GM21723 (cell line): ENCODE data around the gene DLG5.

ENCODE experiments used
- ATAC-seq: cut with Tn5 transposase; IDR thresholded peaks from one replicate; pipeline ENCODE4 v1.9.1; 2021; ENCODE audit warnings: mild to moderate bottlenecking, moderate library complexity; ENCODE audit not compliant: unreplicated experiment

The DLG5 gene

DNA sequence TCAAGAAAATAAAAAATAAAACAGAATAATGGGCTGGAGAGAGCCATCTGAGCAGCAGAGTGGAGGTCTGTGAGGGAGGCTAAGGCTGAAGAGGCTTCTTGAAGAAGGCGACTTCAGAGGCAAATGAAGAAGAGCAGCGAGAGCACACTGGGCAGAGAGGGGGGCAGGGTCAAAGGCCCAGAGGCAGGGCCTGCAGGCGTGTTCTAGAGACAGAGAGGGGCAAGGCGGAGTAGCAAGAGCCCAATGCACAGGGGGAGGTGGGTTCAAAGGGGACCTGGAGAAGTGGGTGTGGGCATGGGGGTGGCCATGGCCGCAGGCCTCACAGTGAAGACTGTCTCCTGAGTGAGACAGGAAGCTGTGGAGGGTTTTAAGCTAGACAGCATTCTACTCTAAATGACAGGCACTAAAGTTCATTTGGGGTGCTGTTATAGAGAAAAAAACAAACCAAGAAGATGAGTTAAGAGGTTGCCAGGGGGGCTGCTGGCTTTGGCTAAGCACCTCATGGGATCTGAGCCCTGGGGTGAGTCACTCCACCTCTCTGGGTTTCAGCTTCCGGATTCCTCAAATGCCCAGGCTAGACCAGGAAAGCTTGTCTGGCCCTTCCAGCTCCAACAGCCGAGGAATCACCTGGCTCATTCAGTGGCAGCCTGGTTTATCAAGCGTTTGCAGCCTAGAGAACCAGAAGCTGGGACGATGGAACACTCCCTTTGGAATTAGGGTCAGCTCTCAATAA, 81.7 kb downstream of the DLG5 start:
- ATAC-seq, result no peak

DNA sequence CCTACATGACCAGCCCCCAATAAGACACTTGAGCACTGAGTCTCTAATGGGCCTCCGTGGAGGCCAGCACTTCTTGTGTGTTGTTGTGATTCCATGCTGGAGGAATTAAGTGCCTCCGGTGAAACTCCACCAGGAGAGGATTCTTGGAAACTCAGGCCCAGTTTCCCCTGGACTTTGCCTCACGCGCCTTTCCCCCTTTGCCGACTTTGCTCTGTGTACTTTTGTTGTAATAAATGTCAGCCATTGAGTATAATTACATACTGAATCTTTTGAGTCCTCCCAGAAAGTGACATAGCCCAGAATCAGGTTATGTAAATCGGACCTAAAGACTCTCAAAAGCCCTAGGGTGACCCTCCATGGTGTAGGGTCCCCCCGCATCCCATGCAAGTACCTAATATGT, 82.4 kb downstream of the DLG5 start:
- no peak for ATAC-seq

DNA sequence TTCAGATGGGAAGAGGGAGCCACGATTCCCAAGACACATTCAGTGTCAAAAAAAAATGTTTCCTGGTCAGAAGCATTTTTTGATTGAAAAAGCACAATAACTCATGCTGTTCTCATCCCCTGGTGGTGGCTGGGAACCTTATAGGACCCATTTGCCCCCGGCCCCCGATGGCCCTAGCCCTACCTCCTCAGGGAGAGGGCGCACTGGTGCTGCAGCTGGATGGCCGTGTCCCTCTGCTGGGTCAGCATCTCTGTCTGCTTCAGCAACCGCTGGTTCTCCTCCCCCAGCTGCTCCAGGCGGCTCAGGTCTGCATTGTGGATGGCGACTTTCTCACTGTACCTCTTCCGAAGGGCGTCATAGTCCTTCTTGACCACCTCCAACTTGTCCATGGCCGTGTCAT, 83.3 kb downstream of the DLG5 start:
- ATAC-seq, result no peak

DNA sequence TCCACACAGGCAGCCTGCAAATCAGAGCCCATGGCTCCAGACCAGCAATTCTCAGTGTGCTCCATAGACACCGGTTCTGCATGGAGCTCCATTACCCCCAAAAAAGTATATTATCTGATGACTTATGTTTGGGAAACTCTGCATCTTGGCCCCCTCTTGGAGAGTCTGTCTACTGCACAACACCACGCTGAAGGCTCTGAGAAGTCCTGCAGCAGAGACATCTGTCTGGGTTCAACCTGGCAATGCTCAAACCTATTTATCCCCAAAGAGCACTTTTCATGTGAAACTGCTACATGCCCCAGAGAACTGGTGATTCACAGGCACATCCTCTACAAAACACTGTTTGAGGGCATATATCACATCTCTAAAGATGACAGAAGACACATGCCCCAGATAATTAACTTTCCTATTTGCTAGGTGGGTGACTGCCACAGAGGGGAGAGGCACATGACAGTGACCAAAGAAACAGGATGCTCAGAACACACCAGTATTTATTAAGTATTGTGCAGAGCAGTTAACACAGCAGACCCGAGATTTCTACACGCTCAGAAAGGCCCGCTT, 83.8 kb downstream of the DLG5 start:
- ATAC-seq, result no peak

DNA sequence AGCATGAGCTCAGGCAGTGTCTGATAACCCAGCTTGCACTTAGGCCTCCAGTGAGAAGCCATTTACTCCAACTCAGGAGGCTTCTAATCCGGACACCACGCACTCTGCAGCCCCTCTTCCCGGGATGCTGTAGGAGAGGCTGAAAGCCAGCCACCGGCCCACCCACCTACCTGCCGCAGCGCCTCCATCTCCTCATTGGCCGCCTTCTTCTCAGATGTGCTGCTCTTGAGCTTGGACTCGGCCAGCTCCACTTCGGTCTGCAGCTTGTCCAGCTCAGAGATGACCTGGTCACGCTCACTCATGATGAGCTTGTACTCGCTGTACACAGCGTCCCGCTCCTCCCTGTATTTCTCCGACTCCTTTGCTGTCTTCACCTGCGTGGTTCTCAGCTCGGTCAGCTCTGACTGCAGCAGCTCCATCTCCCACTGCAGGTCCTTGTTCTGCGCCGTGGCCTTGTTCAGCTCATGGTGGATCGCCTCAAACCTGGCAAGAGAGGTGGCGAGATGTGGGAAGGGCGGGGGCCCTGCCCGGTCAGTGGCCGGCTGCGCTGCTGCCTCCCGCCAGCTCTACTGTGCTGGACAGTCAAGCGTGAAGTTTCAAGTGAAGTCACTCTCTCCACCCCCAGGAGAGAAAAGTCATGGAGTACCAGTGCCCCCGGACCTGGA, 84.7 kb downstream of the DLG5 start:
- no peak for ATAC-seq

DNA sequence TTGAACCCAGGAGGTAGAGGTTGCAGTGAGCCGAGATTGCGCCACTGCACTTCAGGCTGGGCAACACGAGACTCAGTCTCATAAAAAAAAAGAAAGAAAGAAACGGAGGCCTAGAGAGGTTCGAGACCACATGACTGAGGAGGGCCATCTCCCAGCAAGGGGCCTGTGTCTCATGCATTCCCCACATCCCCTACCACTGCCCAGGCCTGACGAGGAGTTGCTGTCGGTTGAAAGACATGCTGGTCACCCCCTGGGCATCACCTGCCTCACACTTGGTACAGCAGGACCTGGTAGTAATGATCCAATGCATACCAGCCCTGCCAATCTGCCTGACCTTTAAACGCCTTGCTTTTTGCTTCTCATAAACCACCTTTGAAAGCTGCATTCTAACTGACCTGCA, 85.9 kb downstream of the DLG5 start:
- no peak for ATAC-seq

DNA sequence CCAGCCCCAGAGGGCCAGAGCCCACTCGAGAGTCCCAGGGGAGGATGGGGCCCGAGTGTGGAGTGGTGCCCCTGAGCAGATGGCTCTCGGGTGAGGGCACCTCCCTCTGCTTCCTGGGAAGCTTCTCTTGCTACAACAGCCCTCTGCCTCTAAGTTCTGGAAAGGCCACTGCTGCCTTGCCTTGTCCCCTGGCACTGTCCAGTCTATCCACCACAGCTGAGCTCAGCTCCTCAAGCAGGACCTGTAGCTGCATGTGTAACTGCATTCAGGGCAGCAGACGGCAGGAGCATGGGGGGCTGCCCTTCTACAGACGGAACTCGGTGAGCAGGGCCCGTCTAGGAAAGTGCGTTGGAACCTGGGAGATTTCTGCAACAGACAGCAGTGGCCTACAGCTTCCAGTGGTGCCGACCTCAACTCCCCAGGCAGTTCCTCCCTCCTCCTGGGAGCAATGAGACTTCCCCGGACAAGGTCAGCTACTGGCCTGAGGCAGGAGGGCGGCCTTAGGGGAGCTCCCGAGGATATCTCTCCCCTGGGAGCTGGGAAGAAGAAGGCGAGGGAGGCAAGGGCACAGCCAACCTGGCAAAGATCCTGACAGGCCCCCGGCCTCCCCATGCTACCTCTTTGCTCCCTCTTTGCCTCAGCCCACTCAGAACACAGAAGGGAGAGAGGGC, 88.5 kb downstream of the DLG5 start:
- ATAC-seq, result peak; percentile 21

DNA sequence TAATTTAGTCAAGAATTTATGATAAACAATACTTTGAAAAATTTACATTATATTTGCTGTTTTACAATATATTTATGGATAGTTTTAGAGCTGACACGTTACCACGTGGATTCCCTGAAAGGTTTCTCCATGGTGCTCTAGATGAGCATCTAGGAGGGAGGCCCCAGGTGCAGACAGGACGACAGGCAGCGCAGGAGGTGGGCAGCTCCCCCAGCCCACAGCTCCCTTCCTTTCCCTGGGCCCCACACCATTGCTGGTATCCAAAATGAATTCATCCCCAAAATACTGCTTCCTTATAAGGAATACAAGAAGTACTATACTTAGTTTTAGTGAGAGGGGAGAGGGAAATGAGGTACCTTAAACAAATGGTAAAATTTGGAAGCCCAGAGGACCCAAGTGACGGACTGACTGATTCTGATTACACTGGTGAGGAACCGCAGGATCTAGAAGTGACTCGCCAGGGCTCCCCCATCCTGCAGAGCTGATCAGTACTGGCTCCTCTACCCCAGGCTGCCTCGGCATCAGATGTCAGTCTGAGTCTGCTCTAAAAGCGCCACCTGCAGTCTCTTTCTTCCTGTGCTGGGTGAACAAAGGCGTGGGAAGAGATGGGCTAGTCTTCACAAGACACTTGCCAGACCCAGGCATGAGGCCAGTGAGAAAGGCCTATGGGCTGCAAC, 89.2 kb downstream of the DLG5 start:
- ATAC-seq, result peak; percentile 97

DNA sequence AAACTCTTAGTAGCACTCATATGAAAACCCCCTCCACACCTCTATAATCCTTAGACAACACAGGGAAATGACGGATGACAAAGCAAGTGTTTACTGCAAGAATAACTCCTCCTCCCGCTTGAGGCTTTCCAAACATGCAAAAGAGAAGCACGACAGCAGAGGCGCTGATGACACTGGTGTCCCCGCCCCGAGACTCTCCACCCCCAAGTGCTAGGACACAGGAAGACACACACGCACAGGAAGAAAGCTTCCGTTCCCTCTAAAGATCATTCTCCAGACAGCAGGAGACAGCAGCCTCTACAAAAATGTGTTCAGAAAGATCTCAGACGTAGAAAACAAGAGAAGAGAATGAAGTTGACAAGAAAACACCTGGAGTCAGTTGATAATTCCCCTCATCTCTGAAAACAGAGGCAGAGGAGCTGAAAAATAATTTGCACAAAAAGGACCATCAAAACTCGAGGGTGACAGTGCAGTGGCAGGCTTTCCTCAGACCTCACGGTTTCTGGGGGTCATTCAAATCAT, 90.2 kb downstream of the DLG5 start:
- ATAC-seq, result peak; percentile 40

DNA sequence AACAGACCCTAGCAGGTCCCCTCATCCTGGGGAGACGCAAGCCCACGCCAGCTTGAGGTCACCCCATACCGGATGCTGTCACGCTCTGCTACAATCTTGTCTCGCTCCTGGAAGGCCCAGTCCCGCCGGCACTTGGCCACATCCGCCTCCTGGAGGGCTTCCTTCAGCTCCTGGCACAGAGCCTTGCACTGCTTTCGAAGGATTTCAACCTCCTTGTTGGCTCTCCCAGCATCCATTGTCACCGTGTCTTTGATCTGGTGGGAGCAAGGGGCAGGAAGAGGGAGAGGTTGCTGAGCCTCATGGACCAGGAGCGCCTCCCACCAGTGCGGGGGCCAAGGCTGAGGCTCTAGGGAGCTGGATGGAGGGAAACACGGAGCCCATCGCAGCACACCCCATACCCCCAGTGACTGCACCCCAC, 90.9 kb downstream of the DLG5 start:
- ATAC-seq, result no peak

DNA sequence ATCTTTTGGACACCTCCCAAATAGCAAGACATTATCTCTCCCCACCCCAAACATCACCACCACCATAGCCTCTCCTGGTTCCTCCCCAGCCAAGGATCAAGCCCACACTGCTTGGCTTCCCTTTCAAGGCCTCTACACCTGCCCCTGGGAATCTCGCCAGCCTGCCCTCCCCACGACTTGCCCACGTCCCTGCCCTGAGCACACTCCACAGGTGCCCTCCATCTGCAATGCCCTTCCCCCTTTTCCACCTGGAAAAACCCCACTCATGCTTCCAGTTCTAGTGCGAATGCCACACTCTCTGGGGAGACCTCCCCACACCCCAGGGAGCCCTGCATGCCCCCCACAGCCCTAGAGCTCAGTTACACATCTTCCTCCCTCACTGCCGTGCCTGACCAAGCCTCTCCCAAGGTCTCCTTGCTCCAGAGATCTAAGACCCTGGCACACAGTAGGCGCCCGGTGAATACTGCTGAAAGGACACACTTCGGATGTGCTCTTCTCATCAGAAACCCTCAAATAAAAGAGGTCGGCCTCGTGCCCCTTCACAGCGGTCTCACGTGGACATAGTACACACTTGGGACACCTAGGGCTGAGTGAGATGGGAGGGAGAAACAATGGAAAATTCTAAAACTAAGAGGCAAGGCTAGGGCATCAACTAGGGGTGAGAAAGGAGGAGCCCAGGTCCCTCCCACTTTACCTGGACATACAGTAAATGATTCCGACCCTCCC, 91.4 kb downstream of the DLG5 start:
- no peak for ATAC-seq

DNA sequence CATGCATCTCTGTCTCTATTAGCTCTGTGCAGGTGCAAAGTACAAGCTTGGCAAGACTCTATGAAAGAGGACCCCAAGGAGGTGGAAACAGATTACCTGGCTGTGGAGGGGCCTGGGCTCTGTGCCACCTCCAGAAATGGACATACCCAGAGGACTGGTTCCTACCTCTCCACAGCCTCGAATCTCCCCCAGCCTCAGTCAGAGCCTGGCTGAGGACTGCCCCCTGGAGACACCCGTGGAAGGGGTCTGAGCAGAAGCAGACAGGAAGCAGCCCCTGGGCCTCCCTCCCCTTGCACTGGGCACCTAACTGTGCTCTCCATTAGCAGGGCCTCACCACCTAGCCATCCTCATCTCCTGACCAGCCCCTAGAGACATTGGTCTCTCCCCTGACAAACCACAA, 92.0 kb downstream of the DLG5 start:
- ATAC-seq, result no peak

DNA sequence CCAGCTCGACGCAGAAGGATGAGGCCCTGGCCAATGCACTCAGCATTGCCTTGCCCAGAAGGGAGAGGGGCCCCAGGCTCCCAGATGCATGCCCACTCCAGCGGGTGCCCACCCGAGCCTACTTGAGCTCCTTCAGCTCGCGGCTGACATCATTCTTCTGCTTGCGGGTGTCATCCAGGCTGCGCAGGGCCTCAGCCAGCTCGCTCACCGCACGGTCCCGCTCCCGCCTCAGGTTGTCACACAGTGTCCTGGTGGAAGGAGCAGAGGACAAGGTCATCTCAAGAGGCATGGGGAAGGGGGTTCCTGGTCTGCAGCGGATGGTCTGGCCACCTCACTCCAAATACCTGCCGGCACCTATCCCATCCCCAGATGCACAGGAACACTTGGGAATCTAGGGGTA, 92.8 kb downstream of the DLG5 start:
- no peak for ATAC-seq

DNA sequence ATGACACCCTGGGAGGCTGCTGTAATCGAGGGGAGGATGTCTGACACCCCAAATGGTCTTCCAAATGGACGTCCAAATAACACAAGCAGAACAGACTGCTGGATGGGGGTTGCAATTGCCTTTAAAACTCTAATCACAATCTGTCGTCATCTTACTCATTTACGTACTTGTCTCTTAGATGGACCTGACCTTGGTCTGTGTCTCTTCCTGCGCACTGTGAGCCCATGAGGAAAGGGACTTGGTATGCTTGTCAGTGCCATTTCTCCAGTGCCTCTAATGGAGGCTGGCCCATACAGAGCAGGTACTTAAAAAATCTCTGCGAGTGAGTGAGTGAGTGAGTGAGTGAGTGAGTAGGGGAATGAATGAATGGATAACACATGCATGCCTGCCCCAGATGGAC, 93.3 kb downstream of the DLG5 start:
- ATAC-seq, result no peak

DNA sequence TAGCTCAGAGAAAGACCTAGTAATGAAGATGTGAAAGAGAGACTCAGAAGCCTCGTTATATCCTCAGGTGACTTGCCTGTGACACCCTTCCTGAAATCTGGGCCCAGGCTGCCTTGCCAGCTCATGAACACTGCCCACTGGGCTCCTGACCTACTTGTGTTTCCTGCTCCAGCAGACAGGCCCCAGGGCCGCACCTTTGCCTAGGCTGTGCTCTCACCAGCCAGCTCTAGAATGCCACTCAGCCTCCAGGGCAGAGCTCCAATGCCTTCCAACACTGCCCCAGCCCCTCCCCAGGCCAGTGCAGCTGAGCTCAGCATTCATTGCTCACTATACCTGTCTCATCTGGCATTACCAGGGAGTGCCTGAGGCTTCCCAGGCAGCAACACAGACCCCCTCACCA, 94.3 kb downstream of the DLG5 start:
- no peak for ATAC-seq

DNA sequence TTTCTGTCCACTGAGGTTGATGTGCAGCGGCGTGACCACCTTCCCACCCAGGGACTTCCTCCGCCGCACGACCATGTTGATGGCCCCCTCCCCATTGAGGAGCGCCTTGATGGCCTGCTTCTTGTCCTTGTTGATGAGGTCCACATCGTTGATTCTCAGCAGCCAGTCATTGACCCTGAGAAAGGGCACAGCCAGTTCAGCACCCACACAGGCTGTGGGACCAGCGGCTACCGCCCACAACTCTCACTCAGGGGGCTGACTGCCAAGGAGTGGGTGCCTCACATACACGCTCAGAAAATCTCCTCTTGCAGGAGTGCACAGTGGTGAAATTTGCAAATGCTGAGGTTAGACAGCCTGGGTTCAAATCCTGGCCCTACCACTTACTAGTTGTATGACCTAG, 97.2 kb downstream of the DLG5 start:
- ATAC-seq, result no peak

DNA sequence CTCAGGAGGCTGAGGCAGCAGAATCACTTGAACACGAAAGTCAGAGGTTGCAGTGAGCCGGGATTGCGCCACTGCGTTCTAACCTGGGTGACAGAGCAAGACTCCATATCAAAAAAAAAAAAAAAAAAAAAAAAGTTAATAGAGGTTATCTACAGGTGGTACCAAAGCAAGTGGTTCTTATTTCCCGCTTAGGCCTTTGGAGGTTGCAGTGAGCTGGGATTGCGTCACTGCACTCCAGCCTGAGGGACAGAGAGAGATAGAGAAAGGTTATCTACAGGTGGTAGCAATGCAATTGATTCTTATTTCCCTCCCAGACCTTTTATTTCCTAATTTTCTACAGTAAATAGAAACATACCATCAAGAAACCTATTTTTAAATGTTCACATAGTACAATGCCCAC, 98.2 kb downstream of the DLG5 start:
- no peak for ATAC-seq

DNA sequence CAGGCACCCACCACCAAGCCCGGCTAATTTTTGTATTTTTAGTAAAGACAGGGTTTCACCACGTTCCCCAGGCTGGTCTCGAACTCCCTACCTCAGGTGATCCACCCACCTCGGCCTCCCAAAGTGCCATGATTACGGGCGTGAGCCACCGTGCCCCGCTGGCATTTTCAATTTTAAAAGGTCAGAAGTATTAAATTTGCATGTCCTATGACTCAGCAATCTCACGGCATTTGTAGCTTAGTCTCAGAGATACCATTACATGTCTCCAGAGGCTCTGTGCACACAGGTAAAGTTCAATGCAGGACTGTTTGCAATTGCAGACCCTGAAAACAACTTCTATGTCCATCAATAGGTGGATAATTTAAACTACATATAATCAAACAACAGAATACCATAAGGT, 99.2 kb downstream of the DLG5 start:
- no peak for ATAC-seq

DNA sequence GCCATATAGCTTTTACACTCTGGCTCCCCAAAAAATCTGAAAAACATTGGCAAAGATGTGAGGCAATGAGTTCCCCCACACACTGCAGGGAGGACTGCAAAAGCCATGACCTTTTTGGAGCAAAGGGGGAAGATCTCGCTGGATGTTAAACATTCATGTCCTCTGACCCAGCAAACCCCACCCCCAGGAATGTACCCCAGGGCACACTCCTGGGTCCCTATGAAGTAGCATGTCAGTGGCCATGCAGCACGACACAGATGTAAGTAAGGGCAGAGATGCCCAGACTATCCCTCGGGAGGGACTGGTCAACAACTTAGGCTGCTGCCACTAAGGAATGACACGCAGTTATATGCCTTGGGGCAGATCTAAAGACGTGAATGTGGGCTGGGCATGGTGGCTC, 100.6 kb downstream of the DLG5 start:
- no peak for ATAC-seq

DNA sequence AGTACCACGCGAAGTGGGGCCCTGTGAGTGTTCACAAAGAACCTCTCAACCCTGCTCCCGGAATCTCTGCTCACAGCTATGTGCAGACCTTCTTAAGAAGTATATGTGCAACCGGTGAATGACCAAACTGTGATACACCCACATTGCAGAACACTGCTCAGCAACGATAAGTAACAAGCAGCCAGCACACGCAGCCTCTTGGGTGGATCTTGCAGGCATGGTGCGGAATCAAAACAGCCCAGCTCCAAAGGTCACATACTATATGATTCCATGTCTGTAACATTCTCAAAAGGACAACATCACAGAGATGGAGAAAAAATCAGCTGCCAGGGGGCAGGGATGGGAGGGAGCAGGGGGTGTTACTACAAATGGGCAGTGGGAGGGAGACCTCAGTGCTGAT, 101.6 kb downstream of the DLG5 start:
- no peak for ATAC-seq
